Measurements from ENCODE around the gene ZRANB3. TPM values are rescaled to one million over a fixed set of nuclear protein-coding genes. Genes with fewer than 3 reads are reported as not detected.

Gene ZRANB3
- total RNA-seq, 1 experiment from 2014 or later: 11.3 TPM

- Histone ChIP-seq H3K4me3 (no peak overlapping the region), H3F3A (ENCODE audit: insufficient read depth, low read depth) (no peaks in the 10 kb centered on the region), H3K27me3 (ENCODE audit: insufficient read depth, low read depth) (no peaks in the 10 kb centered on the region), H4K20me1 (ENCODE audit: insufficient read depth) (0 out of 2 replicates have a peak, but pooled peaks cover 5% of the 10 kb centered on the region), H3K9me3 (ENCODE audit: insufficient read depth, low read depth) (no peaks in the 10 kb centered on the region), H3K79me2 (ENCODE audit: low read depth) (no peaks in the 10 kb centered on the region), H3K4me1 (replicated peaks; ENCODE audit: insufficient read depth) (no peaks in the 10 kb centered on the region; the same call in 1 of the 2 replicates), H3K36me3 (ENCODE audit: low read depth) (no peaks in the 10 kb centered on the region), H3K9me2 (ENCODE audit: insufficient read depth) (no peaks in the 10 kb centered on the region), H3K4me2 (no peak overlapping the region), H3K27ac (no peak overlapping the region), H2AFZ (no peak overlapping the region)
- ChIA-PET POLR2A (ENCODE audit: unreplicated experiment) (no interaction called here), CTCF (no interaction called here)
- intact Hi-C loops (cut with micrococcal nuclease; ENCODE audit: unreplicated experiment): no loop called here
- no TSS peak for BruUV-seq (replicated peaks)
- no peak for TF ChIP-seq EZH2 (IDR thresholded peaks at IDR 0.05; ENCODE audit: low read depth)
- DNase-seq: no peak
These were observed 348.8 kb downstream of the ZRANB3 start for GRCh38 chr2:135182190-135182589.

- intact Hi-C loops (cut with micrococcal nuclease; ENCODE audit: unreplicated experiment): no loop called here
- Histone ChIP-seq H3F3A (ENCODE audit: insufficient read depth, low read depth) (peaks cover 3% of the 10 kb centered on the region; the same call in 1 of the 2 replicates), H3K27me3 (ENCODE audit: insufficient read depth, low read depth) (no peaks in the 10 kb centered on the region), H3K4me3 (no peak overlapping the region), H3K9me3 (ENCODE audit: insufficient read depth, low read depth) (no peaks in the 10 kb centered on the region), H3K9me2 (ENCODE audit: insufficient read depth) (no peaks in the 10 kb centered on the region), H3K79me2 (ENCODE audit: low read depth) (no peaks in the 10 kb centered on the region), H3K27ac (no peak overlapping the region), H3K36me3 (ENCODE audit: low read depth) (0 out of 2 replicates have a peak, but pooled peaks cover 9% of the 10 kb centered on the region), H4K20me1 (ENCODE audit: insufficient read depth) (0 out of 2 replicates have a peak, but pooled peaks cover 5% of the 10 kb centered on the region), H3K4me2 (no peak overlapping the region), H2AFZ (no peak overlapping the region), H3K4me1 (replicated peaks; ENCODE audit: insufficient read depth) (no peaks in the 10 kb centered on the region; the same call in 1 of the 2 replicates)
- ChIA-PET POLR2A (ENCODE audit: unreplicated experiment) (no interaction called here), CTCF (no interaction called here)
- DNase-seq: no peak
- TF ChIP-seq, protein P1, sequence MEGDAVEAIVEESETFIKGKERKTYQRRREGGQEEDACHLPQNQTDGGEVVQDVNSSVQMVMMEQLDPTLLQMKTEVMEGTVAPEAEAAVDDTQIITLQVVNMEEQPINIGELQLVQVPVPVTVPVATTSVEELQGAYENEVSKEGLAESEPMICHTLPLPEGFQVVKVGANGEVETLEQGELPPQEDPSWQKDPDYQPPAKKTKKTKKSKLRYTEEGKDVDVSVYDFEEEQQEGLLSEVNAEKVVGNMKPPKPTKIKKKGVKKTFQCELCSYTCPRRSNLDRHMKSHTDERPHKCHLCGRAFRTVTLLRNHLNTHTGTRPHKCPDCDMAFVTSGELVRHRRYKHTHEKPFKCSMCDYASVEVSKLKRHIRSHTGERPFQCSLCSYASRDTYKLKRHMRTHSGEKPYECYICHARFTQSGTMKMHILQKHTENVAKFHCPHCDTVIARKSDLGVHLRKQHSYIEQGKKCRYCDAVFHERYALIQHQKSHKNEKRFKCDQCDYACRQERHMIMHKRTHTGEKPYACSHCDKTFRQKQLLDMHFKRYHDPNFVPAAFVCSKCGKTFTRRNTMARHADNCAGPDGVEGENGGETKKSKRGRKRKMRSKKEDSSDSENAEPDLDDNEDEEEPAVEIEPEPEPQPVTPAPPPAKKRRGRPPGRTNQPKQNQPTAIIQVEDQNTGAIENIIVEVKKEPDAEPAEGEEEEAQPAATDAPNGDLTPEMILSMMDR (conservative IDR thresholded peaks at IDR 0.05): no peak
- TF ChIP-seq EZH2 (IDR thresholded peaks at IDR 0.05; ENCODE audit: low read depth): no peak
- BruUV-seq (replicated peaks): no TSS peak
These were observed 351.3 kb downstream of the ZRANB3 start for GRCh38 chr2:135179689-135180088.

GRCh38 chr2:135175177-135175576 is 355.8 kb downstream of the ZRANB3 start:
- no peak overlapping the region for H2AFZ ChIP-seq
- H4K20me1 ChIP-seq (ENCODE audit: insufficient read depth): no peaks in the 10 kb centered on the region
- BruUV-seq (replicated peaks): no TSS peak
- no peak overlapping the region for H3K4me2 ChIP-seq
- no peaks in the 10 kb centered on the region for H3K79me2 ChIP-seq (ENCODE audit: low read depth)
- H3K4me3 ChIP-seq: no peak overlapping the region
- H3K36me3 ChIP-seq (ENCODE audit: low read depth): 0 out of 2 replicates have a peak, but pooled peaks cover 9% of the 10 kb centered on the region
- H3K9me3 ChIP-seq (ENCODE audit: insufficient read depth, low read depth): no peaks in the 10 kb centered on the region
- no peaks in the 10 kb centered on the region for H3K27me3 ChIP-seq (ENCODE audit: insufficient read depth, low read depth)
- intact Hi-C loops (cut with micrococcal nuclease; ENCODE audit: unreplicated experiment): no loop called here
- no peak for DNase-seq
- H3F3A ChIP-seq (ENCODE audit: insufficient read depth, low read depth): peaks cover 3% of the 10 kb centered on the region; the same call in 1 of the 2 replicates
- no peaks in the 10 kb centered on the region for H3K9me2 ChIP-seq (ENCODE audit: insufficient read depth)
- CTCF ChIA-PET: no interaction called here
- POLR2A ChIA-PET (ENCODE audit: unreplicated experiment): no interaction called here
- no peaks in the 10 kb centered on the region for H3K4me1 ChIP-seq (replicated peaks; ENCODE audit: insufficient read depth)
- no peak for TF ChIP-seq EZH2 (IDR thresholded peaks at IDR 0.05; ENCODE audit: low read depth)
- TF ChIP-seq, protein P1 (conservative IDR thresholded peaks at IDR 0.05): no peak
- no peak overlapping the region for H3K27ac ChIP-seq

- Histone ChIP-seq H2AFZ (no peak overlapping the region), H3K4me3 (no peak overlapping the region), H3F3A (ENCODE audit: insufficient read depth, low read depth) (peaks cover 3% of the 10 kb centered on the region; the same call in 1 of the 2 replicates), H4K20me1 (ENCODE audit: insufficient read depth) (no peaks in the 10 kb centered on the region), H3K9me3 (ENCODE audit: insufficient read depth, low read depth) (no peaks in the 10 kb centered on the region), H3K27ac (no peak overlapping the region), H3K27me3 (ENCODE audit: insufficient read depth, low read depth) (no peaks in the 10 kb centered on the region), H3K36me3 (ENCODE audit: low read depth) (0 out of 2 replicates have a peak, but pooled peaks cover 9% of the 10 kb centered on the region), H3K4me2 (no peak overlapping the region), H3K9me2 (ENCODE audit: insufficient read depth) (no peaks in the 10 kb centered on the region), H3K79me2 (ENCODE audit: low read depth) (no peaks in the 10 kb centered on the region), H3K4me1 (replicated peaks; ENCODE audit: insufficient read depth) (no peaks in the 10 kb centered on the region)
- ChIA-PET POLR2A (ENCODE audit: unreplicated experiment) (no interaction called here), CTCF (no interaction called here)
- BruUV-seq (replicated peaks): no TSS peak
- no peak for DNase-seq
- intact Hi-C loops (cut with micrococcal nuclease; ENCODE audit: unreplicated experiment): no loop called here
- TF ChIP-seq EZH2 (IDR thresholded peaks at IDR 0.05; ENCODE audit: low read depth): no peak
- TF ChIP-seq, protein P1 (conservative IDR thresholded peaks at IDR 0.05): no peak
These were observed 356.3 kb downstream of the ZRANB3 start for GRCh38 chr2:135174810-135175093.
